Left colon (tissue), 2 donors: Measurements from ENCODE around the gene EFNA1. TPM values are rescaled to one million over a fixed set of nuclear protein-coding genes. Genes with fewer than 3 reads are reported as not detected.
"Not testable (repeated sequence)": the region's sequence is repeated elsewhere in the genome, so short reads cannot be mapped to it uniquely, and the experiment has no call there.

ENCODE experiments used
- ATAC-seq: fragments of 200-7000 bp; cut with Tn5 transposase; one replicate; pipeline ENCODE4 v1.9.1; 2020; ENCODE audit warnings: mild to moderate bottlenecking, moderate library complexity
- DNase-seq, 2 donors: peaks; one replicate each; pipeline ENCODE4 v3.0.0-alpha.2; 2020
- intact Hi-C, 2 donors: fragments of 100-400 bp; cut with DNase I in 1 of 2; cut with micrococcal nuclease in 1 of 2; formaldehyde crosslinking; loops; one replicate each; pipeline versions ENCODE4 v1.11.2 to v1.14.0; 2022; cut with DNase I, micrococcal nuclease
- total RNA-seq, 2 donors: library from RNA; stranded (reverse); fragmentation: NEBNext Ultra II Directional; extraction: Animal tissue kit (Norgen Biotek cat#: 25700); gene quantifications; one replicate each; pipeline ENCODE4 v1.2.1, GENCODE V29; 2021
- donor health status: DM: no; HTN: no; CAD: no.
- donor health status: DM: yes; HTN: yes; CAD: no.

The EFNA1 gene
- total RNA-seq, 2 donors from 2014 or later: 63.0 to 176 TPM

GRCh38 chr1:155134880-155135414, 7.3 kb downstream of the EFNA1 start:
- ATAC-seq (peak; percentile 67), DNase-seq (peak; percentile 89 to 96)
- intact Hi-C loops: no loop called here

DNA sequence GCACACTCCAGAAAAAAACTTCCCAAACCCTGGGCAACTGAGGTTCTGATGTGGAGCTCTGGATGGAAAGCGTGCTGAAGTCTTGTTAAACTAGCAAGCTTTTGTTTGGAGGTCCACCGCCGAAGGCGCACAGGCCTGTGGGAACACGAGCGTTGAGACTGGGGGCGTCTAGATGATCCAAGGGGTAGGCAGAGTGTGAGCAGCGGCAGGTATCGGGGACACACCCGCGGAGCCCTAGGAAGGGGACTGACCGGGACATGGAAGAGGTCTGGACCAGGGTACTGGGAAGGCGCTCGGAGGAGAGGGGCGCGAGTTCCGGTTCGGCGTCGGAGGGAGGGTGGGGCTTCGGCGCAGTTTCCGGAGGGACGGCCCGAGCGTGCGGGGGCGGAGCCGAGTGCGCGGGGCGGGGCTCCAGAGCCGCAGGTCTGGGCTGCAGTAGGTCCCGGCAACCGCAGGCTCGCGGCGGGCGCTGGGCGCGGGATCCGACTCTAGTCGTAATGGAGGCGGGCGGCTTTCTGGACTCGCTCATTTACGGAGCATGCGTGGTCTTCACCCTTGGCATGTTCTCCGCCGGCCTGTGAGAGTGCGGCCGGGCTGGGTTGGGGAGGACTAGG, 7.8 kb downstream of the EFNA1 start, which contains the start of gene SLC50A1:
Gene SLC50A1 (plus strand): TSS at position 438 of the 614 bp plus-strand sequence. CDS start 60 bp downstream, at position 498.
- peak; percentile 94 to 97 for DNase-seq
- peak; percentile 79 for ATAC-seq
- intact Hi-C loops: no loop called here

DNA sequence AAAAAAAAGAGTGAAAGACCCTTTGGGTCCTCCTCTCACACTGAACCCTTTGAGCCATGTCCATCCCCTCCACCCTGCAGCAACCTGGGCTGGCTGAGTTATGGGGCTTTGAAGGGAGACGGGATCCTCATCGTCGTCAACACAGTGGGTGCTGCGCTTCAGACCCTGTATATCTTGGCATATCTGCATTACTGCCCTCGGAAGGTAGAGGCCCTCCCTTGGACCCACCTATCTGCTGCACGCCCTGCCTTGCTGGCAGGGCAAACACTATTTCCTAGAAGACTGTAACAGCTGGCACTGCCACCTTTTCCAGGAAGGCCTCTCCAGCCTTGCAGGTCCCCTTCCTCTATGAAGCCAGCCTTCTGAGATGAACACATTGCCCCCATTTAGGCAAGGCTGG, 9.1 kb downstream of the EFNA1 start:
- ATAC-seq: peak; percentile 29
- peak; percentile 53 to 75 for DNase-seq
- intact Hi-C loops: no loop called here

- DNase-seq (no peak), ATAC-seq (no peak)
- intact Hi-C loops: no loop called here
These were observed 9.7 kb downstream of the EFNA1 start for GRCh38 chr1:155137154-155137949.

DNA sequence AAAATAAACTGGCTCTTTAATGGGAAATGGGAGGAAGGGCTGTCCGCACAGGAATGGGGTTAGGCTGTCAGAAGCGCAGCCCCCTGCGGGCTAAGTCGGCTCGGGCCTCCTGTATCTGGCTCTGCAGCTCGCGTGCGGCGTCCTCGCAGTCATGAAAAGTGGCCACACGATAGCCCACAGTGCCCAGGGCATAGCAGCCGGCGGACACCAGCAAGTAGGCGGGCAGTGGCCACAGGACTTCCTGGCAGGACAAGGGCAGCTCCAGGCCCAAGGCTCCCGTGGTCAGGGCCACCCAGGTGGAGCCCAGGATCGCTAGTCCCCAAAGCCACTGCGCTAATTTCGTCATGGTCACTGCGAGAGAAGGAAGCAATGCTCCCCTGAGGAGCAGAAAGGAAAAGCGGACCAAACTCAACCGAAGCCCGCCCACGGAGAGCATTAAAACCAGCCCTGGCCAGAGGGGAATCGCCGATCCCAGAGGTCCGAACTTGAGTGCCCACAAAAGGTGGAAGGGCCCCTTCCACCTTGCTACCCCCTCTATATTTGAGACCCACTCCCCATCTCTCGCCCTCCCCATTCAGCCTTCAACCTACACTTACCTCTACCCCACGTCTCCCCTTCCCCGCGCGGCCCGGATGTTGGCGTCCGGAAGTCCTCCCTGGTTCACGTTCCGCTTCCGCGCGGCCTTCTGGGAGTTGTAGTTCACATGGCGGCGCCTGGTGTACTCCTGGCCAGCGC, 12.4 kb downstream of the EFNA1 start, which contains the start of gene DPM3:
Gene DPM3 (minus strand): TSS at position 637 of the 735 bp plus-strand sequence. CDS start 291 bp downstream, at position 346.
- peak; percentile 93 to 94 for DNase-seq
- intact Hi-C loops: no loop called here
- peak; percentile 58 for ATAC-seq

- intact Hi-C loops: no loop called here
- no peak for ATAC-seq
- no peak for DNase-seq
These were observed 12.9 kb downstream of the EFNA1 start for GRCh38 chr1:155140630-155140953.

- intact Hi-C loops: no loop called here
- DNase-seq (no peak), ATAC-seq (no peak)
These were observed 14.1 kb downstream of the EFNA1 start for GRCh38 chr1:155141749-155142148.

DNA sequence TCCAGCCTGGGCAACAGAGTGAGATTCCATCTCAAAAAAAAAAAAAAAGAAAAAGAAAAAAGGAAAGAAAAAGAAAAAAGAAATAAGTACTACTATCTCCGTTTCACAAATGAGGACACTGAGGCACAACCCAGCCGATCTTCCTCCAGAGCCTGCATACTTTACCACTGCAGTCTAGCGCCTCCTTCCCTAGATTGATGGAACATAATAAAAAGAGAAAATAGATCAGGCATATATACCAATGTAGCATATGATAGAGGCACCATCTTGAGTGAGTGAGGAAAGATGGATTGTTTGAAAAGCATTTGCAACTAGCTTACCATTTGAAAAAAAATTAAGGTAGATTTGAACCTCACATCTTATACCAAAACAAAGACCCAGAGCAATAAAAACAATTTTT, 17.8 kb downstream of the EFNA1 start:
- intact Hi-C loops: no loop called here
- no peak for ATAC-seq

DNA sequence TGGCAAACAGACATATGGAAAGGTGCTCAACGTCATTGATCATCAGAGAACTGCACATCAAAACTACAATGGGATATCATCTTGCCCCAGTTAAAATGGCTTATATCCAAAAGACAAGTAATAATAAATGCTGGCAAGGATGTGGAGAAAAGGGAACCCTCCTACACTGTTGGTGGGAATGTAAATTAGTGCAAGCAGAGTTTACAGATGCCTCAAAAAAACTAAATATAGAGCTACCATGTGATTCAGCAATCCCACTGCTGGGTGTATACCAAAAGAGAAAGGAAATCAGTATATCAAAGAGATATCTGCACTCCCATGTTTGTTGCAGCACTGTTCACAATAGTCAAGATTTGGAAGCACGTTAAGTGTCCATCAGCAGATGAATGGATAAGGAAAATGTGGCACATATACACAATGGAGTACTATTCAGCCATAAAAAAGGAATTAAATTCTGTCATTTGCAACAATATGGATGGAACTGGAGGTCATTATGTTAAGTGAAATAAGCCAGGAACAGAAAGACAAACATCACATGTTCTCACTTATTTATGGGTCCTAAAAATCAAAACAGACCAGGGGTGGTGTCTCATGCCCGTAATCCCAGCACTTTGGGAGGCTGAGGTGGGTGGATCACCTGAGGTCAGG, 28.4 kb downstream of the EFNA1 start:
- intact Hi-C loops, ATAC-seq, DNase-seq: not testable (repeated sequence)

More for the DNA sequence above, 17.8 kb downstream of the EFNA1 start:
- no peak for DNase-seq

DNA sequence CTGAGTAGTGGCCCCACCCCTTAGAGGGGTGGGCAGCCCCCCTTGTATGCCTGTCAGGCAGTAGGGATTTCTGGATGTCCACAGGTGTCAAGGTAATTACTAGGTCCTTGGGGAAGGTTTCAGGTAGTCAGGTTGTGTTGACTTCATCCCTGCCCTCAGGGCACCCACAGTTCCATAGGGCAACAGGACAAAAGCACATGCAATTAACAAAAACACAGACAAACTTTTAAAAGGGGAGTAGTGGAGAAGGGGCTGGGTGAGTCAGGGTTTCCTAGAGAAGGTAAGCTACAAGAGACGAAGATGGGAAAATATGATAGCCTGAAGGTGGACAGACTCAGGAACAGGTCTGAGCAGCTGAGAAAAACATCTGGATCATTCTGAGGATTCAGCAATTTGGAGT, 31.3 kb downstream of the EFNA1 start:
- ATAC-seq: no peak
- DNase-seq: no peak
- intact Hi-C loops: no loop called here

DNA sequence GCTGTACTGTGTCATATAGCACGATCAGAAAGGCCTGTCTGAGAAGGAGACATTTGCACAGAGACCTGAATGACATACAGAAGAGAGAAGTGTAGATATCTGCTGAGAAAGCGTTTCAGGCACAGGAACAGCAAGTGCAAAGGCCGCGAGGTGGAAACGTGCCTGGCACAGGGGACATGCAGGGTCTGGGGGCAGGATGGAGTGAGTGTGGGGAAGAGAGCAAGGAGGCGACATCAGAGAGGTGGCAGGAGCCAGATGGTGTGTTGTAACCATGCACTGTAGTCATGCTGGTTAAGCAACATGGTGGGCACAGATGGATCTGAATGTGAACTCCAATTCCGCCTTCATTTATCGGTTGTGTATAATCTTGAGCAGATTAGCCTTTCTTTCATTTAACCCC, 32.5 kb downstream of the EFNA1 start:
- ATAC-seq (no peak), DNase-seq (no peak)
- intact Hi-C loops: no loop called here

DNA sequence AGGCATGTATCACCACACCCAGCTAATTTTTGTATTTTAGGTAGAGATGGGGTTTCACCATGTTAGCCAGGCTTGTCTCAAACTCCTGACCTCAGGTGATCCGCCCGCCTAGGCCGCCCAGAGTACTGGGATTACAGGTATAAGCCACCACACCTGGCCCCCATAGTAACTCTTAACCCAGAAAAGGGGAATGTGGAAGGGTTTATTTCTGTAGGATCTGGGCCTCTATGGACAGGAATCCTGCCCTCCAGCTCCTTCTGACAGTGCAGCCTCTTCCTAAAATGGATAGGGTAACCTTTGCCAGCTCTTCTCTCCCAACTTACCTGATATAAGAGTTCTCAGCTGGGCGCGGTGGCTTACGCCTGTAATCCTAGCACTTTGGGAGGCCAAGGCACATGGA, 35.0 kb downstream of the EFNA1 start:
- intact Hi-C loops, ATAC-seq: not testable (repeated sequence)

GRCh38 chr1:155163785-155164184, 36.1 kb downstream of the EFNA1 start:
- DNase-seq, ATAC-seq, intact Hi-C loops: not testable (repeated sequence)

More for the DNA sequence above, 35.0 kb downstream of the EFNA1 start:
- not testable (repeated sequence) for DNase-seq

DNA sequence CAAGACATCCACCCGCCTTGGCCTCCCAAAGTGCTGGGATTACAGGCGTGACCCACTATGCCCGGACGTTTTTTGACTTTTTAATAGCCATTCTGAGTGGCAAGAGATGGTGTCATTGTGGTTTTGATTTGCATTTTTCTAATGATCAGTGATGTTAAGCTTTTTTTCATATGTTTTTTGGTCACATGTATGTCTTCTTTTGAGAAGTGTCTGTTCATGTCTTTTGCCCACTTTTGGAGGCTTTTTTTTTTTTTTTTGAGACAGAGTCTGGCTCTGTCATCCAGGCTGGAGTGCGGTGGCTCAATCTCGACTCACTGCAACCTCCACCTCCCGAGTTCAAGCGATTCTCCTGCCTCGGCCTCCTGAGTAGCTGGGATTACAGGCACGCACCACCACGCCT, 36.9 kb downstream of the EFNA1 start:
- ATAC-seq, DNase-seq, intact Hi-C loops: not testable (repeated sequence)

- intact Hi-C loops: no loop called here
- no peak for ATAC-seq
- DNase-seq: no peak
These were observed 38.4 kb downstream of the EFNA1 start for GRCh38 chr1:155166051-155166470.

- DNase-seq: peak; percentile 31 to 40
- ATAC-seq: peak; percentile 1
- intact Hi-C loops: no loop called here
These were observed 38.9 kb downstream of the EFNA1 start for GRCh38 chr1:155166471-155167165.

DNA sequence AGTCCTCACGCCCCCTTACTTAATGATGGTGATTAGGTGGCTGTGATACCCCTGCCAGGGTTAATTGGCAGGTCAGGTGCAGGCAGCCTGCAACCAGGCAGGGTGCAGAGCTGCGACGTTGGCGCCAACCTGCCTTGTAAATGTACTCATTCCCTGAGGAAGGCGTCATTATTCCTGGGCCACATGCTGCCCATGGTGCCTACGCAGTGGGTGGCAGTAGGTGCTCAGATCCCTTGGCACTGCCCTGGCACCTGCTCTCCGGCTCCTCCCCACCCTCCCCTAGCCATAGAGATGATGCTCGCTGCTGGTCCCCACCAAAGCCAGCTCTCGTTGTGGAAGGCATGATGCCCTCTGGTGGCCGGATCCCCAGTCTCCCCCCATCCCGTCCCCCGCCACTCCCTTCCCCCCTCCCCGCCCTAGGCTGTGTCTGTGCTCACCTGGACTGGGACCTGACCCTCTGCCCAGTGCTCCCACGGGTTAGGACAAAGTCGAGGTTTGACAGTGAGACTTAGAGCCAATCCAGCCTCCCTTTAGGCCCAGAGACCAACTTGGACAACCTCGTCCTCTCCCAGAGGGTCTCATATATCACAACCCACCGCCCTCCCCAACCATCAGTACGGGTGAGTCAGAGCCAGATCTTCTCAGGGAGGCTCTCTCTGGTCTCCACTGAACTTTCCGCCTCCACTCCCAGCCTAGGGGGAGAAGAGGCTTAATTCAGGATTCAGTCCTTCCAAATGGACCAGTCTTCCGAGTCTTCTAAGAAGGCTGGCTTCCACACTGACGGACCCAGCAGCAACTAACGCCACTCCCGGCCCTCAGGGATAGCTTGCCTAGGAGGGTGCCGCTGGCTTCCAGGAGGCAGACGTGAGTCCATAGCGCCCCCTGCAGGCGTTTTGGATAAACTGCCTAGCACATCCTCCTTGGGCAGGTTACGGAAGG, 39.8 kb downstream of the EFNA1 start:
- intact Hi-C loops: loop anchor here in 1 of 2 donors (2.0 kb wide), 1 partner anchor 77 kb away; no protein-coding TSS in a partner anchor
- DNase-seq (peak; percentile 84 to 92), ATAC-seq (peak; percentile 86)
